ENCODE measurements around the gene PEX11G.

Gene PEX11G

GRCh38 chr19:7533925-7534480, 45.2 kb upstream of the PEX11G start:
- Histone ChIP-seq H3K27ac (no peak overlapping the region), H3K4me3 (IDR thresholded peaks at IDR 0.05; ENCODE audit: insufficient read depth, low read depth, low read length) (no peak overlapping the region), H3K4me1 (ENCODE audit: low read depth, poor library complexity, severe bottlenecking) (peaks cover 4% of the 10 kb centered on the region), H3K27me3 (ENCODE audit: insufficient read depth, low read depth) (no peaks in the 10 kb centered on the region), H3K4me2 (peak overlapping the region; percentile 94), H2AFZ (ENCODE audit: low read depth) (peak overlapping the region; percentile 90), H3K79me2 (ENCODE audit: insufficient read depth, low read depth) (no peaks in the 10 kb centered on the region), H4K20me1 (ENCODE audit: insufficient read depth) (no peaks in the 10 kb centered on the region), H3K36me3 (ENCODE audit: insufficient read depth) (no peaks in the 10 kb centered on the region), H3K9ac (peak overlapping the region; percentile 30; the same call in 1 of the 2 replicates)
- no peak for TF ChIP-seq CTCF (conservative IDR thresholded peaks at IDR 0.05; ENCODE audit: low read depth, low read length)

GRCh38 chr19:7533281-7533885, 44.5 kb upstream of the PEX11G start:
- no peaks in the 10 kb centered on the region for H3K27me3 ChIP-seq (ENCODE audit: insufficient read depth, low read depth)
- peak overlapping the region; percentile 90 for H2AFZ ChIP-seq (ENCODE audit: low read depth)
- peak overlapping the region; percentile 51 for H3K4me2 ChIP-seq
- no peak overlapping the region for H3K4me3 ChIP-seq (IDR thresholded peaks at IDR 0.05; ENCODE audit: insufficient read depth, low read depth, low read length)
- no peaks in the 10 kb centered on the region for H3K36me3 ChIP-seq (ENCODE audit: insufficient read depth)
- peak overlapping the region; percentile 30; the same call in 1 of the 2 replicates for H3K9ac ChIP-seq
- TF ChIP-seq CTCF (conservative IDR thresholded peaks at IDR 0.05; ENCODE audit: low read depth, low read length), result no peak
- no peaks in the 10 kb centered on the region for H3K79me2 ChIP-seq (ENCODE audit: insufficient read depth, low read depth)
- peaks cover 4% of the 10 kb centered on the region for H3K4me1 ChIP-seq (ENCODE audit: low read depth, poor library complexity, severe bottlenecking)
- H4K20me1 ChIP-seq (ENCODE audit: insufficient read depth), result no peaks in the 10 kb centered on the region
- no peak overlapping the region for H3K27ac ChIP-seq

DNA sequence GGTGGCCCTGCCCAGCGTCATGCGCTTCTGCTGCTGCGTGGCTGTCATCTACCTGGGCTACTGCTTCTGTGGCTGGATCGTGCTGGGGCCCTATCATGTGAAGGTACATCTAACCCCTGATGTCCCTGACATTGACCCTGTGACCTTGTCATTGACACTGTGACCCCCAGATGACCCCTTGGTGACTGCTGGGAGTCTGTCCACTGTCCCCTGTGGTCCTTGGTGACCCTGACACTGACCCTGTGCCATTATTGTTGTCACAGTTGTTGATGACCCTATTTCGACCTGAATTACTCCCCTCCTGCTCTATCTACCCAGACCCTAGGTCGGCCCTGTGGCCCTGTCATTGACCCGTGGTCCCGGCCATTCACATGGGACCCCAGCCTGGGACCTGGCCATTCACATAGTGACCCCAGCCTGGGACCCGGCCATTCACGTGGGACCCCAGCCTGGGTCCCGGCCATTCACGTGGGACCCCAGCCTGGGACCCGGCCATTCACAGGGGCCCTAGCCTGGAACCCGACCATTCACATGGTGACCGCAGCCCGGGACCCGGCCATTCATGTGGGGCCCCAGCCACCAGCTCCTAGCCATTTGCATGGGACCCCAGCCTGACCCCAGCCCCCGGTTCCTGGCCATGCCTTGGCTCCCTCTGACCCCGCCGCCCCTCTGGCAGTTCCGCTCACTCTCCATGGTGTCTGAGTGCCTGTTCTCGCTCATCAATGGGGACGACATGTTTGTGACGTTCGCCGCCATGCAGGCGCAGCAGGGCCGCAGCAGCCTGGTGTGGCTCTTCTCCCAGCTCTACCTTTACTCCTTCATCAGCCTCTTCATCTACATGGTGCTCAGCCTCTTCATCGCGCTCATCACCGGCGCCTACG, 41.0 kb upstream of the PEX11G start:
- no peak overlapping the region for H3K4me3 ChIP-seq (IDR thresholded peaks at IDR 0.05; ENCODE audit: insufficient read depth, low read depth, low read length)
- H3K79me2 ChIP-seq (ENCODE audit: insufficient read depth, low read depth), result no peaks in the 10 kb centered on the region
- no peak for TF ChIP-seq CTCF (conservative IDR thresholded peaks at IDR 0.05; ENCODE audit: low read depth, low read length)
- H3K4me1 ChIP-seq (ENCODE audit: low read depth, poor library complexity, severe bottlenecking), result no peaks in the 10 kb centered on the region
- H2AFZ ChIP-seq (ENCODE audit: low read depth), result no peak overlapping the region
- no peaks in the 10 kb centered on the region for H3K27me3 ChIP-seq (ENCODE audit: insufficient read depth, low read depth)
- no peak overlapping the region for H3K4me2 ChIP-seq
- H3K27ac ChIP-seq, result no peak overlapping the region
- no peaks in the 10 kb centered on the region for H3K36me3 ChIP-seq (ENCODE audit: insufficient read depth)
- H3K9ac ChIP-seq, result no peak overlapping the region
- no peaks in the 10 kb centered on the region for H4K20me1 ChIP-seq (ENCODE audit: insufficient read depth)

GRCh38 chr19:7529246-7529600, 40.4 kb upstream of the PEX11G start:
- Histone ChIP-seq H2AFZ (ENCODE audit: low read depth) (no peak overlapping the region), H3K79me2 (ENCODE audit: insufficient read depth, low read depth) (no peaks in the 10 kb centered on the region)
- TF ChIP-seq CTCF (conservative IDR thresholded peaks at IDR 0.05; ENCODE audit: low read depth, low read length), result no peak

More at GRCh38 chr19:7529246-7529600, 40.4 kb upstream of the PEX11G start:
- H3K9ac ChIP-seq, result no peak overlapping the region
- H4K20me1 ChIP-seq (ENCODE audit: insufficient read depth), result no peaks in the 10 kb centered on the region
- no peak overlapping the region for H3K4me2 ChIP-seq
- no peaks in the 10 kb centered on the region for H3K4me1 ChIP-seq (ENCODE audit: low read depth, poor library complexity, severe bottlenecking)
- H3K27ac ChIP-seq, result no peak overlapping the region
- H3K4me3 ChIP-seq (IDR thresholded peaks at IDR 0.05; ENCODE audit: insufficient read depth, low read depth, low read length), result no peak overlapping the region
- H3K36me3 ChIP-seq (ENCODE audit: insufficient read depth), result no peaks in the 10 kb centered on the region
- no peaks in the 10 kb centered on the region for H3K27me3 ChIP-seq (ENCODE audit: insufficient read depth, low read depth)

All from KMS-11 (cell line).